OCI-LY7 (cell line): ENCODE results near the gene EARS2. TPM values are rescaled to one million over a fixed set of nuclear protein-coding genes. Genes with fewer than 3 reads are reported as not detected.

Experiments used
- BruUV-seq: library from RNA; stranded (reverse); fragments of 400-500 nt; replicated peaks from 2 replicates; lab custom pipeline; 2021; lab: Mats Ljungman, UMichigan
- CTCF ChIA-PET: fragments of 300-600 bp; sonication (Branson Sonifier 250); formaldehyde crosslinking; loops from one replicate; lab custom pipeline; 2022; ENCODE audit warnings: antibody characterized with exemption; ENCODE audit not compliant: unreplicated experiment; lab: Charles Lee
- POLR2A ChIA-PET: fragments of 300-600 bp; sonication (Branson Sonifier 250); formaldehyde crosslinking; loops from one replicate; lab custom pipeline; 2022; ENCODE audit warnings: antibody characterized with exemption; lab: Charles Lee
- DNase-seq: peaks from one replicate; pipeline ENCODE4 v3.0.0-alpha.2; 2015; ENCODE audit warnings: low spot score
- H2AFZ ChIP-seq: fragments of 200-600 bp; sonication (generic), shearing (Covaris generic); 2 replicates; pipeline ENCODE4 v1.6.1; 2014; ENCODE audit warnings: mild to moderate bottlenecking, antibody characterized with exemption, low read length, moderate library complexity
- H3K27ac ChIP-seq: fragments of 200-600 bp; sonication (generic); 2 replicates; pipeline ENCODE4 v1.5.1; 2014; ENCODE audit warnings: mixed run types, low read depth, mild to moderate bottlenecking, moderate library complexity, low read length, inconsistent platforms; ENCODE audit not compliant: poor library complexity, severe bottlenecking
- H3K36me3 ChIP-seq: fragments of 200-600 bp; sonication (generic); 2 replicates; pipeline ENCODE4 v1.6.1; 2014; ENCODE audit warnings: mild to moderate bottlenecking, antibody characterized with exemption, low read length, moderate library complexity, mixed read lengths; ENCODE audit not compliant: insufficient read depth
- H3K4me1 ChIP-seq: fragments of 200-600 bp; sonication (generic); 2 replicates; pipeline ENCODE4 v1.5.1; 2014; ENCODE audit warnings: mild to moderate bottlenecking, low read length; ENCODE audit not compliant: insufficient read depth, poor library complexity, severe bottlenecking
- H3K4me2 ChIP-seq: fragments of 200-600 bp; sonication (generic); 2 replicates; pipeline ENCODE4 v1.6.1; 2014; ENCODE audit warnings: mild to moderate bottlenecking, low read length
- H3K4me3 ChIP-seq: fragments of 200-600 bp; sonication (generic); 2 replicates; pipeline ENCODE4 v1.5.1; 2014; ENCODE audit warnings: mild to moderate bottlenecking, low read depth, low read length; ENCODE audit not compliant: poor library complexity, severe bottlenecking
- H3K79me2 ChIP-seq: fragments of 200-600 bp; sonication (generic); 2 replicates; pipeline ENCODE4 v1.6.1; 2016; ENCODE audit warnings: low read depth, mild to moderate bottlenecking, low read length, moderate library complexity, mixed read lengths; ENCODE audit not compliant: insufficient read depth
- H3K9me2 ChIP-seq: fragments of 200-600 bp; sonication (generic); 2 replicates; pipeline ENCODE4 v1.6.1; 2016; ENCODE audit warnings: mild to moderate bottlenecking, low read length, mixed read lengths; ENCODE audit not compliant: insufficient read depth
- H3K9me3 ChIP-seq: fragments of 200-600 bp; sonication (generic); 2 replicates; pipeline ENCODE4 v1.6.1; 2014; ENCODE audit warnings: mild to moderate bottlenecking, mixed run types, low read length, mixed read lengths
- H4K20me1 ChIP-seq: fragments of 200-600 bp; sonication (generic); 2 replicates; pipeline ENCODE4 v1.6.1; 2014; ENCODE audit warnings: mild to moderate bottlenecking, antibody characterized with exemption, low read length, moderate library complexity, mixed read lengths; ENCODE audit not compliant: insufficient read depth
- EZH2phosphoT487 ChIP-seq: fragments of 200-600 bp; sonication (generic); IDR thresholded peaks from 2 replicates; pipeline ENCODE4 v1.6.1; 2018; ENCODE audit warnings: low read depth, borderline replicate concordance, mild to moderate bottlenecking, mixed run types, antibody characterized with exemption, low read length, moderate library complexity, mixed read lengths
- intact Hi-C: fragments of 100-400 bp; cut with micrococcal nuclease; formaldehyde crosslinking; loops from one replicate; pipeline ENCODE4 v1.10.0; 2022; ENCODE audit not compliant: unreplicated experiment
- total RNA-seq, 2 experiments: library from RNA; depleted of rRNA in 1 of 2; stranded (reverse); fragments of >200 nt in 1 of 2; shearing (Covaris generic) in 1 of 2; gene quantifications; 2 replicates each; pipeline ENCODE4 v1.2.3, GENCODE V29; 2014 to 2022
- TF ChIP-seq, protein P1 (sequence below): fragments of 200-600 bp; sonication (generic); conservative IDR thresholded peaks from 2 replicates; pipeline ENCODE4 v1.5.1; 2014; ENCODE audit warnings: mild to moderate bottlenecking, antibody characterized with exemption, low read length, moderate library complexity, mixed read lengths

The EARS2 gene
- total RNA-seq, 2 experiments from 2014 or later = 38.5 to 42.1 TPM

DNA sequence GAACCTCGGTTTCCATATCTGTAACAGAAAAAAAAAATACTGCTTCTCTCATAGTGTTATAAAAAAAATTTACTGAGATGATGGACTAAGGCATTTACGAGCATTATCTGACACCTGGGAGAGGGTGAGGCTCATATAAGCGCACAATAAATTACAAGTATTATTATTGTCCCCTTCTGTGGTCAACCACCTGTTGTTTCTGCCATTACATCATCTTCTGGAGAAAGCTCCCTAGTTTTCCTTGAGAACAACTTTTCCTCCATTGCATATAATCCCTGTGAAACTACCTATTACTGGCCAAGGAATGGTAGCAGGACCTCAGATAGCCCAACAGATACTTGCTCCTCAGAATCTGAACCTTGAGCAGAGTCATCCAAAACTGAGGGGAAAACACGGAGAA, 35.2 kb downstream of the EARS2 start:
- TF ChIP-seq EZH2phosphoT487 = no peak
- TF ChIP-seq, protein P1, sequence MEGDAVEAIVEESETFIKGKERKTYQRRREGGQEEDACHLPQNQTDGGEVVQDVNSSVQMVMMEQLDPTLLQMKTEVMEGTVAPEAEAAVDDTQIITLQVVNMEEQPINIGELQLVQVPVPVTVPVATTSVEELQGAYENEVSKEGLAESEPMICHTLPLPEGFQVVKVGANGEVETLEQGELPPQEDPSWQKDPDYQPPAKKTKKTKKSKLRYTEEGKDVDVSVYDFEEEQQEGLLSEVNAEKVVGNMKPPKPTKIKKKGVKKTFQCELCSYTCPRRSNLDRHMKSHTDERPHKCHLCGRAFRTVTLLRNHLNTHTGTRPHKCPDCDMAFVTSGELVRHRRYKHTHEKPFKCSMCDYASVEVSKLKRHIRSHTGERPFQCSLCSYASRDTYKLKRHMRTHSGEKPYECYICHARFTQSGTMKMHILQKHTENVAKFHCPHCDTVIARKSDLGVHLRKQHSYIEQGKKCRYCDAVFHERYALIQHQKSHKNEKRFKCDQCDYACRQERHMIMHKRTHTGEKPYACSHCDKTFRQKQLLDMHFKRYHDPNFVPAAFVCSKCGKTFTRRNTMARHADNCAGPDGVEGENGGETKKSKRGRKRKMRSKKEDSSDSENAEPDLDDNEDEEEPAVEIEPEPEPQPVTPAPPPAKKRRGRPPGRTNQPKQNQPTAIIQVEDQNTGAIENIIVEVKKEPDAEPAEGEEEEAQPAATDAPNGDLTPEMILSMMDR = no peak
- Histone ChIP-seq H3K4me1 (peaks cover 68% of the 10 kb centered on the region), H2AFZ (no peak overlapping the region), H4K20me1 (no peaks in the 10 kb centered on the region), H3K36me3 (peaks cover 68% of the 10 kb centered on the region), H3K27ac (peak overlapping the region; percentile 100), H3K4me3 (no peak overlapping the region), H3K79me2 (no peaks in the 10 kb centered on the region; the same call in 1 of the 2 replicates), H3K9me3 (peaks cover 13% of the 10 kb centered on the region; the same call in 1 of the 2 replicates), H3K9me2 (no peaks in the 10 kb centered on the region), H3K4me2 (peak overlapping the region; percentile 75)
- CTCF ChIA-PET = no interaction called here
- no peak for DNase-seq
- no TSS peak for BruUV-seq
- POLR2A ChIA-PET = interaction anchor here (0.6 to 2.7 kb wide), 5 partner anchors 11 to 394 kb away, joined by 3 to 13 read pairs (median 3); no protein-coding TSS in a partner anchor
- intact Hi-C loops = no loop called here

DNA sequence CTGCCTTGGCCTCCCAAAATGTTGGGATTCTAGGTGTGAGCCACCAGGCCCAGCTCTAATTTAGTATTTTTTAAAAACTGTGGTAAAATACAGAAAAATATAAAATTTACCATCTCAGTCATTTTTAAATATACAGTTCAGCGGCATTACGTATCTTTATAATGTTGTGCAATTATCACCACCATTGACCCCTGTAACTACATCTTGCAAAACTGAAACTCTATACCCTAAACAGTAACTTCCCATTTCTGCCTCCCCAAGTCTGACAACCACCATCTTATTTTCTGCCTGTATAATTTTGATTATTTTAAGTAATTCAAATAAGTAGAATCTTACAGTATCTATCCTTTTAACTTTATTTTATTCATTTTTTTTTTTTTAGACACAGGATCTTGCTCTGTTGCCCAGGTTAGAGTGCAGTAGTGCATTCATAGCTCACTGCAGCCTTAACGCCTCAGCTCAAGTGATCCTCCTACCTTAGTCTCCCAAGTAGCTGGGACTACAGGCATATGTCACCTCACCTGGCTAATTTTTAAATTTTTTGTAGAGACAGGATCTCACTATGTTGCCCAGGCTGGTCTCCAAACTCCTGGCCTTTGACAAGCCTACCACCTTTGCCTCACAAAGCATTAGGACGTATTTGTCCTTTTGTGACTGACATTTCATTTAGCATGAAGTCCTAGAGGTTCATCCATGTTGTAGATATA, 36.0 kb downstream of the EARS2 start:
- no peak for DNase-seq
- intact Hi-C loops = no loop called here
- Histone ChIP-seq H3K4me3 (peak overlapping the region; percentile 53), H2AFZ (peak overlapping the region; percentile 6; the same call in 1 of the 2 replicates), H3K9me2 (no peaks in the 10 kb centered on the region), H4K20me1 (no peaks in the 10 kb centered on the region), H3K27ac (peak overlapping the region; percentile 100), H3K4me1 (peaks cover 76% of the 10 kb centered on the region), H3K36me3 (peaks cover 64% of the 10 kb centered on the region), H3K9me3 (peaks cover 13% of the 10 kb centered on the region; the same call in 1 of the 2 replicates), H3K4me2 (peak overlapping the region; percentile 75), H3K79me2 (no peaks in the 10 kb centered on the region; the same call in 1 of the 2 replicates)
- TF ChIP-seq, protein P1 = no peak
- no peak for TF ChIP-seq EZH2phosphoT487
- BruUV-seq = no TSS peak
- ChIA-PET CTCF (no interaction called here), POLR2A (interaction anchor here (0.5 to 2.7 kb wide), 11 partner anchors 8 to 393 kb away, joined by 3 to 13 read pairs (median 3); partner anchors contain the start of genes EARS2 and UBFD1)
